B cell (primary cell): Measurements from ENCODE around the gene GC.

ENCODE experiments used
- CTCF ChIP-seq: fragments of 200-600 bp; IDR thresholded peaks from one replicate; pipeline ENCODE4 v1.8.0; 2022; ENCODE audit warnings: antibody characterized with exemption, mild to moderate bottlenecking
- EZH2 ChIP-seq: IDR thresholded peaks from 2 replicates; pipeline ENCODE4 v1.6.1; 2012; ENCODE audit warnings: borderline replicate concordance, low read depth, mild to moderate bottlenecking, moderate library complexity, low read length; ENCODE audit not compliant: insufficient read depth, poor library complexity, severe bottlenecking

- TF ChIP-seq CTCF (no peak), EZH2 (no peak)
Measured at GRCh38 chr4:71833232-71833900, 49.5 kb upstream of the GC start.
